ENCODE results near the gene ATP11A.

GRCh38 chr13:112838842-112839117 is 148.9 kb downstream of the ATP11A start:
- no peak for TF ChIP-seq ZSCAN4 (tag by site-specific recombination; IDR thresholded peaks at IDR 0.05)
- TF ChIP-seq ZSCAN23 (tag by site-specific recombination; IDR thresholded peaks at IDR 0.05): no peak
- TF ChIP-seq MYNN (tag by site-specific recombination; IDR thresholded peaks at IDR 0.05; ENCODE audit: borderline replicate concordance): no peak
- no peak for TF ChIP-seq ZNF449 (tag by site-specific recombination; IDR thresholded peaks at IDR 0.05)
- TF ChIP-seq CTCF (tag by site-specific recombination; IDR thresholded peaks at IDR 0.05): no peak
- TF ChIP-seq ZNF112 (tag by site-specific recombination; IDR thresholded peaks at IDR 0.05): no peak
- no peak for TF ChIP-seq ZNF560 (tag by site-specific recombination; IDR thresholded peaks at IDR 0.05; ENCODE audit: borderline replicate concordance)
- no peak for TF ChIP-seq PBX3 (CRISPR knock-in tag; IDR thresholded peaks at IDR 0.05)
- TF ChIP-seq ZNF843 (tag by site-specific recombination; IDR thresholded peaks at IDR 0.05): no peak
- no peak for TF ChIP-seq ZNF692 (tag by site-specific recombination; IDR thresholded peaks at IDR 0.05)
- no peak for TF ChIP-seq SP3 (tag by site-specific recombination; IDR thresholded peaks at IDR 0.05)
- no peak for TF ChIP-seq ZNF350 (tag by site-specific recombination; IDR thresholded peaks at IDR 0.05)
- no peak for TF ChIP-seq ZNF16 (tag by site-specific recombination; IDR thresholded peaks at IDR 0.05; ENCODE audit: low read depth)

Data from HEK293 (cell line).